GOT3 (cell line): ENCODE results near the gene UNC5B.

Experiments used
- DNase-seq: peaks from one replicate; lab custom pipeline; 2025; ENCODE audit warnings: mixed read lengths; lab: John Stamatoyannopoulos, UW

UNC5B gene

DNA sequence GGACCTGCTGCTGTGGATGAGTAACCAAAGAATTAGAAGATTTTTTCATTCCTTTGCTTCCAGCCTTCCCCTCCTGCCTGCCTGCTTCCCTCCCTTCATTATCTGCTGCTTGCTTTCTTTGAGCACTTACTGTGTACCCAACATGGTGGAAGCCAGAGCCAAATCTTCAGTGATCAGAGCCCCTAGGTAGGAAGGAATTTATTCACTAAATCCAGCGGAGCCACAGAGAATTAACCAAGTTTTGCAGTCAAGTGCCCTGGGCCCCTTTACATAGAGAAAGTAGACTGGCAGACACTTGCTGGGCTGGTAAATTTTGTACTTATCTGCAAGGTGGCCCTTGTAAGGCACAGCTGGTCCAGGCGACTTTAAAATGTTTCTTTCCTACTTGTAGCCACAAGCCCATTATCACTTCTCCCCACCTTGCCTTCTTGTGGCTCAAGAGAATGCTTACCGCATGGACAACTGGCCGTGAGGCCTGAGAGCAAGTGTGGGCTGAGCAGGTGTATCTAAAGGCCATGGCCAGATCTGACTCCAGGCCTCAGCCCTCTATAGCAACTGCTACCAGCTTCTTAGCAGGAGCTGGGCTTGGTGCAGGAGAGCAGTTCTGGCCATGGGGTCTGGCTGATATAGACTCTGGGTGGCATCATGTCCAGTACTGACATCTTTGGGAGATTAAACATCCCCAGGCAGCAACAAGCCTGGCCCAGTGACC is 11.1 kb downstream of the UNC5B start:
- DNase-seq, result no peak

DNA sequence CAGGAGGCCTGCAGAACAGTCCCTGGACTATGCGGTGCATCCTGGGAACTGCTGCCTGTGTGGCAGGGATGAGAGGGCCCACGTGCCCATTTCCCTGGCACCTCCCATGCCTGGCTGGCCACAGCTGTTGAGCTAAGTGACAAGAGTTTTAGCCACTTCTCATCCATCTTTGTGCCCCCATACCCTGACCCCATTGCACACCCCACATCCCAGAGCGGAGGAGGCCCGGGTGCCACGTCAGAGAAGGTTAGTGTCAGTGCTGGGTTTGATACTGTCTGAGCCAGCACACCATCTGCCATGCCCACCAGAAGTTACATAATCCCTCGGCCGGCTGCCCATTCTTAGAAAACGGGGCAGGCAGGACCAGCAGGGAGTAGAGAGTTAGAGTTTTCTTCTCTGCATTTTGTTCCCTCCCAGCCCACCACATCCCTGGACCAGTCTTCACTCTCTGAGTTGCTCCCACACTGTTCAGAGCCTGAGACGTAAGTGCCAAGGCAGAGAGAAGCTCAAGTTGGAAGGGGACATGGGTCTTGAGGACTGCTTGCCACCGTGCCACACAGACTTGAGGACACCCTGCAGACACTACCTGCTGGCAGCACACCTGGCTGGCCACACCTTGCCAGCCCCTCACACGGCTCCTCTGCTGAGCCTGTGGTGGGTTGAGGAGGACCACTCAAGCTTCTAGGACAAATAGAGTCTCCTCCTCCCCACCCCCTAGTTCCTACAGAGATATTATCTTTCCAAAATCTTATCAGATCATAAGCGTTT is 13.1 kb downstream of the UNC5B start:
- DNase-seq, result no peak

DNA sequence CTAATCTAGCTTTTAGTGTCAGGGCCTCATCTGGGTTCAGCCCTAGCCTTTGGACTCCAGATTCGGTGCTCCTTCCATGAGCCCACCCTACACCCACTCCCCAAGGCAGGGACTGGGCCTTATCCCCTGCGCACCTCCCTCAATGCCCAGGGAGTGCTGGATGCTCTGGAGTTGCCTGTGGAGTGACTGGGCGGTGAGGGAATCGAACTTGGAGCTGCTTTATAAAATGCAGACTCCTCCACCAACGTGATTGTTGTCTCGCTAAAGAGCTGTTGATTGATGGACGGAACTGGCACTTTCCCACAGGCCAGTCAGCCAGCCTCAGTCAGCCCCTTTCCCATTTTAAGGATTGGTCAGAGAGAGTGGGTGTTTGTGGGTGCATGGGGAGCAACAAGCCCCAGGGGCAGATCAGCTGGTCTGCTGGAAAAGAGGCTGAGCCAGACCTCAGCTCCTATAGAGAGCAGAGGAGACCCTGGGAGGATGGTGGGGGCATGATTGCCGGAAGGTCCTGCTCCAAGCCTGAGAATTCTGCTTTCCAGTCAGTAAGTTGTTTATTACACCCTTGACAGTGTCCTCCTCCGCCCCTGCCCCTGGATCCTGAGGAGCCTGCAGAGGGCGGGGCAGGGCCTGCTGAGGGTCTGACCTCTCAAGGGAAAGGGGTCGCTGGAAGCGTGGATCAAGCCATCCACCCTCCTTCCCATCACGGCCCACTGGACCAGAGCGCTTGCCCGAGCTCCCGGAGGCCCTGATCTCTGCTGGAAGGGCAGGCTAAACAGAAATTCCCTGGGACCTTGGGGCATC is 16.7 kb downstream of the UNC5B start:
- no peak for DNase-seq

DNA sequence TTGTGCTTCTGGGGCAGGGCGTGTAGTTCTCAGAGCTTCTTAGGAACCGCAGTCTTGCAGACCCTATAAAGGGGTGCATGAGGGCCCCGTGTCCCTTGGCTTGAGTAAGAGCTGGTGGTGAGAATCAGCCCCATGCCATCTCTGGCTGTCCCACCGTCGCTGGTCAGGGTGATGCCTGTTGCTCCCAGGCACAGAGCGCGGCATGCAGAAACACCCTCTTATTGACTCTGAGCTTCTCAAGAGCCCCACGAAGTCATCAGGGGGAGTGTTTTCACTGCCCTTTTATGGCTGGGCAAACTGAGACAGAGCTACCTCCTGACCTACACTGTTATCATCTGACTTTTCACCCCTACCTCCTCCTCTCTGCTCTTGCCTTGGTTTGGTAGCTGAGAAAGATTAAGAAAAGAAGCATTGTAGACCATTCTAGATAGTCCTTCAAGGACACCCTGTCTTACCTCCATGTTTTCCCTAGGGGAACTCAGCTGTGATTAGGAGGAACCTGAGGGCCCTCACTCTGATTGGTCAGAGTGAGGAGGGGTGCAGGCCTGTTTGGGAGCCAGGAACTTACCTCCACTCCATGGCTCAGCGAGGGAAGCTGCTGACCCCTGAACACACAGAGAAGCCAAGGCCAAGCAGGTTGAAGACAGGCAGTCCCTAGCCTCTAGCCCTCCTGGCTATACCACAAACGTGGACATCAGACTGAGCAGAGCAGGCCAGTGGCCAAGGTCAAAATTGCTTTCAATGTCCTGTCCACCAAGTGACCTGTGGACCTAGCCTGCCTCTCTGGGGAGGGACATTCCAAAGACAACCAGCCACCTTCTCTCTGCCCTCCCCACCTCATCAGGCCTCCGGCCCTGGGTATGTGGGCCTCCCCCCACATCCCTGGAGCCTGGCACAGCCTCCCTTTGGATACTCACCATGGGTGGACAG is 17.6 kb downstream of the UNC5B start:
- no peak for DNase-seq

DNA sequence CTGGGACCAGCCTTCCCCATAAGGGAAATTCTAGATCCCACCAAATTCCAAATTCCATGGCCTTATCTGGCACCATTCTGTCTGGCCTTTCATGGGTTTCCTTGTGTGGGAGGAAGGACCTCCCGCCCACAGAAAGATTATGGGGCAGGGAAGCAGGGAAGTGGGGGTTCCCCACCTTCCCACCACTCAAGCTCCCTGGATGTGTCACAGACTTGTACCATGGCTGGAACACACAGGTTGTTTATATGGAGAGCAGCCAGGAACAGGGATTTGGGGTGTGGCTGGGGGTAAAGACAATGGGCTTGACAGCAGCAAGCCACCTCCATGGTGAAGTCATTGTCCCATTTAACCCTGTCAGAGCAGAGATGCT is 18.3 kb downstream of the UNC5B start:
- DNase-seq, result no peak

DNA sequence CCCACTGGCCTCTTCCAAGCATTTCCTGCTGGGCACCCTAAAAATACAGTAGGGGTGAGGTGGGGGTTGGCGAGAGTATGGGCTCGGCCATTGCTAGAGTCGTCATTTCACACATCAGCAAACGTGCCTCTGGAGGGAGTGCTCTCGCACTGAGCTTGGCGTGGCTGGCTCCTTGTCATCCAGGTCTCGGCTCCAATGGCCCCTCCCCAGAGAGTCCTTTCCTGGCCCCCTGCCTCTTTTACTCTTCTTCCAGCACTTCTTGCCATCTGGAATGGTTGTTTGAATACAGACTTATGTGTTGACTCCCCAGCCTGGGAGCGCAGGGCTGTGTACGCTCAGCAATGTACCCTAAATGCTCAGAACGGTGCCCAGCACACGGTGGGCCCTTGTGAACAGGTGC is 18.8 kb downstream of the UNC5B start:
- no peak for DNase-seq

DNA sequence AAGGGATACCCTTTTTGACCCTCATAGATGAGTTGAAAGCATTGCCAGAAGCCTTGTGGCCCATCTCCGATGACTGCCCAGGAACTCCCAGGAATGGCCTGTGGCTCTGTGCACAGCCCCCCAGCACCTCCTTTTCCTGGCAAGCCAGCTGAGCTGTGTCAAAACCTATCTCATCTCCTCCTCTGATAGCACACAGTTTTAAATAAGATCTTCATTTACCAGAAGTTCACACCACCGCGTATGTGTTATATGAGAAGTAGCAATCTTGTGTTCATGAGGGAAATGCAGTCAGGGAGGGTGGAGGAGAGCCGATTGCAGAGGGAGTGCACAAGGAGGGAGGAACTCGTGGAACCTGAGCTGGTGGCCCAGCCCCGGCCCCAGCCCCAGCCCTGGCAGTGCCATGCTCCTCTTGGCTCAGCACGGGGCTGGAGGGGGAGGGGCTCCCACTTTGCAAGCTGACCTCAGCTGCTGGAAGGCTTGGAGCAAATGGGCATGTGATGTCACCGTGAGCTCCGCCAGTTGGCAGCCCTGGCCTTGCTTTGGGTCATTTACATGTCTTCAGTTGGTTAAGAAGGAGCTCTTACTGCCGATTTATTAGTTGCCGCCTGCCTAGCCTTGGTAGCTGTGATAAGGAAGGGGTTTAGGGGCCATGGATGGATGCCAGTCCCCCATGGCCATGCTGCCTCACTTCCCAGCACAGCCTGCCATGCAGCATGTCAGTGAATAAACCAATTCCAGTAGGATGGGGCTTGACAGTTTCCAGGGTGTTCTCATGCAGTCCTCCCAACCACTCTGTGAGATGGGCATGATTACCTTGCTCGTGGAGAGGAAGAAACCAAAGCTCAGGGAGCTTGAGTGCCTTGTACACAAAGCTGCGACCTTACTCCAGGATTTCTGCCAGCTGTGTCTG is 20.0 kb downstream of the UNC5B start:
- no peak for DNase-seq

DNA sequence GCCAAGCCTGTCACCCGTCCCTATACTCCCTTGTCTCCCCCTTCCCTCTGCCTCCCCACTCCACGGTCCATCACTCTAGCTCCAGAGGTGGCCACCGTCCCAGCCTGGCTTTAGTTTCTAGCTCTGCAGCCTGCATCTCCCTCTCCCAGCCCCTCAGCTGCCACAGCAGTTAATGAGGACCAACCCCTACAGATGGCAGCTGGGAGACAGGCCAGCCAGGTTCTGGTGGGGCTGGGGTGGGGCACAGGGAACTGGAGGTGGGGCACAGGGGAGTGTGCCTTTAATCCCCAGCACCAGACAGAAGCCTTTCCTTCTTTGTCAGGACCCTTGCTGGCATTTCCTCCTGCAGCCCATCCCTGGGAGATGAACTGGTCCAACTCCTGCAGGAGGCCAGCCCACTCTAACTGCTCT is 21.1 kb downstream of the UNC5B start:
- no peak for DNase-seq

DNA sequence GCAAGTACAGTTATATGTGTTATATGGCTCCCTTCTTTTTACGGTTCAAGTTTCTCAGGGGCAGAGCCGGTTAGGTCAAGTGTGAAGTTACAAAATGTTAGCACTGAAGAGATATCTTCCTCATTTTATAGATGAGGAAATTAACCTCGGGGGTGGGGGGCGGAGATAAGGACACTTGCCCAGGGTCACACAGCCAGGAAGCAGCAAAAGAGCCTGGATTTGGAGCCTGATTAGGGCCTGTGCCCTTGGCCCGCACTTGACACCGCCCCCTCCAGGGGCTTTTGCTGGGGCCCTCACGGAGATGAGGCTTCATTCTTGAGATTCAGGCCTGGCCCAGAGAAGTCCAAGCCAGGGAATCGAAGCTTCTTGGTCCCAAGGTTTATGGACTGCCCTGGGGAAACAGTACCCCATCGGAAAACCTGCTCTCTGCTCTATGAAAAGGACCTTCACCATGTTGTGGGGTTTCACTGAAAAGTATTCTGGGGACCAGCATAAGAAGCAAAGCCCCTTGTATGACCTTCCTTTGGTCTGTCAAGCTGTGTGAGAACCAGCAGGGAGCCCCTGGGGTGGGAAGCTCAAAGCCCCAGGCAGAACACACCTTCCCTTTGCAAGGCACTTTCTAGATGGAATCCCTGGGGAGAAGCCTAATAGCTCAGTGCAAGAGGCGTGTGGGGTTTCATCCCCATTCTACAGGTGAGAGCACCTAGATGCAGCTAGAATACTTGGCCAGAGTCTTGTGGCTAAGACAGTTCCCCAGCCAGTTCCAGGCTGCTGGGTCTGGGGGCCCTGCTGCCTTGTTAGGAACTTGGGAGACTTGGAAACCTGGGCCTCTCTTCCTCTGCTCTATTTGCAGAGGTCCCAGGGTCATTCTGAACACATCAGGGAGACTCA is 21.9 kb downstream of the UNC5B start:
- DNase-seq, result no peak

DNA sequence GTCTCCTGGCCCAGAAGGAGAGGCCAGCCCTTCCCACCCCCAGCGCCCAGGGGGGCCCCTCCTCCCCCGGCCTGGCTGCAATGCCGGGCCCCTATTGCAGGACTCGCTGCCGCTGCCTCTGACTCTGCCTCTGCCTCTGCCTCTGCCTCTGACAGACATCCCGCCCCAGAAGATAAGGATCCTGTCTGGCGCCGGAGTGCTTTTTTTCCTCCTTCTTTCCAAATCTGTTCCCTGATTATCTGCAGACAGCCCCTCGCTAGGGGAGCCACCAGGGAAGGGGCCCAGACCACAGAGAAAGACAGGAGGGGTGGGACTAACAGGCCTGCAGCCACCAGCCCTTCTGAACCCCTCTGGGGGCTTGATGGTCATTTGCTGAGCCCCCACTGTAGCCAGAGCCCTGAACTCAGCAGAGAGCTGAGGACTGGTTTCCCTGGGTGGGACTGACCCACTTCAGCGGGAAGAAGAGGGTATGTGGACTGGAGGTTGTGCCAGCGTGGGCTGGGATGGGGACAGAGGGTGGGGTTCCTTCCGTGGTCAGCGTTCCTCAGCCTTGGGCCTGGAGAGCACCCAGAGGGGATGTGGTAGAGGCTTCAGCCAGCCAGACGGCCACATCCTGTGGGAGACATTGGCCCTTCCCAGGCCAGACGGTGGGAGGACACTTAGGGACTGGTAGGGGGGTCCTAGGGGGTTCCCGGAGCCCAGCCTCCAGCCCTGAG is 22.8 kb downstream of the UNC5B start:
- DNase-seq, result no peak

DNA sequence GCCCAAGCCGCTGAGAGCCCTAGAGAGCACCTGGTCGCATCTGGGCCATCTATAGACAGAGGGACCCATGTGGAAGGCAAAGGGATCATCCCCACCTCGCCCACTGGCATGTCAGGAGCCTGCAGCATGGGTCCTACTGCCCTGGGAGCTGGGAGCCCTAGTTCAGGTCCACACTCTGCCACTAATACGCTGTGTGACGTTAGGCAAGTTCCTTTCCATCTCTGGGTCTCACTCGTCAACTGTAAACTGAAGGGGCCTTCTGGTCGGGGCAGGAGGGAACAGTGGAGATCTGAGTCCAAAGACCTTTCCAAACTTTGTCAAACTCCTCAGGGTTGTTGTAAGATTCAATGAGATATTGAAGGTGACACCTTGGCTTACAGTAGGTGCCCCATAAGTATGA is 23.4 kb downstream of the UNC5B start:
- no peak for DNase-seq

DNA sequence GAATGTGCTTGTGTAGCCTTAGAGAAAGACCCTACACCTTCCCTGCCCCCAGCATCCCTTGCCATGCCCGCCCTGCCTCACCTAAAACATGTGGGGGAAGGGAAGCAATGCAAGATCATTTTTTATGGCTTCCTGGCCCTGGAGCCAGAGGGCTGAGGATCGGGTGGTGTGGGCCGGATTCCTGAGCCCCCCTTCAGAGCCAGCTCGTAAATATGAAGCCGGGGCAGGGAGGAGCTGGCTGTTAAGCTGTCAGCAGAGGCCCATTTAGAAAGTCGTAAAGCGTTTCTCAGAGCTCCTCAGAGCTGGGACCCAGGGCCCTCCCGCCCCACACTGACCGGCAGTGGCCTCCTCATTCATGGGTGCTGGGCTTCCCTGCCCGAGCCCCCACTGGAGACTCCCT is 23.9 kb downstream of the UNC5B start:
- DNase-seq, result no peak

DNA sequence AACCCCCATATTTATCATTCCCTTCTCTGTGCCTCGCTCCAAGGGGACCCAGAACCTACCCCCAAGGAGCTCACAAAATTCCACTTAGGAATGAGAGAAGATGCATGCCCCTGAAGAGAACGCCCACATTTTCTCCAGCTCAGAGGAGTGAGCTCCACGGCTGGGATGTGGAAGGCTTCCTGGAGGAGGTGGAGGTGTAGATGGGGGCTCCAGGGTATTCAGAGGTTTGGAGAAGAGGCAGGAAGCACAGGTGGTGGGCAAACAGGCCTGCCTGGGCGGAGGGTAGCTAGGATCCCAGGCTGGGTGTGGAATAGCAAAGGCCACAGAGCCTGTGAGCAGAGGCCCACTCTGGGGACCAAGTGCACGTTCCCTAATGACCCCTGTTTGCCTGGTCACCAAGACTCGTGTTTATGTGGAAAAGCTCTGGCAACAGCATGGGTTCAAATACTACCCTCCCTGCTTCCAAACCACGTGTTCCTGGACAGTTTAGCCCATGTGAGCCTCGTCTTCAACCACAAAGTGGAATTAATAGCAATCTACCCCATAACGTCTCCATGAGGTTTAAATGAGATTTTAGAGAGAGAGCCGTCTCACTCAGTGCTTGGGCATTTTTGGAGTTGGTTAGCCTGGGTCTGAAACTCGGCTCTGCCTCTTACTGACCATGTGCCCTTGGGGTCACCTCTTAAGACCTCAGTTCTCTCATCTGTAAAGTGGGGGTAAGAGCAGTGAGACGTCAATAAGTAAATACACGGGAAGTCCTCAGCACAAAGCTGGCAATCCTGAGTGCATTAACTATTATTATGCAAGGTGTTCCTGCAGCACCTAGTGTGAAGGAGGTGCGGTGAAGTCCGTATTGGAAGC is 24.7 kb downstream of the UNC5B start:
- DNase-seq, result no peak

DNA sequence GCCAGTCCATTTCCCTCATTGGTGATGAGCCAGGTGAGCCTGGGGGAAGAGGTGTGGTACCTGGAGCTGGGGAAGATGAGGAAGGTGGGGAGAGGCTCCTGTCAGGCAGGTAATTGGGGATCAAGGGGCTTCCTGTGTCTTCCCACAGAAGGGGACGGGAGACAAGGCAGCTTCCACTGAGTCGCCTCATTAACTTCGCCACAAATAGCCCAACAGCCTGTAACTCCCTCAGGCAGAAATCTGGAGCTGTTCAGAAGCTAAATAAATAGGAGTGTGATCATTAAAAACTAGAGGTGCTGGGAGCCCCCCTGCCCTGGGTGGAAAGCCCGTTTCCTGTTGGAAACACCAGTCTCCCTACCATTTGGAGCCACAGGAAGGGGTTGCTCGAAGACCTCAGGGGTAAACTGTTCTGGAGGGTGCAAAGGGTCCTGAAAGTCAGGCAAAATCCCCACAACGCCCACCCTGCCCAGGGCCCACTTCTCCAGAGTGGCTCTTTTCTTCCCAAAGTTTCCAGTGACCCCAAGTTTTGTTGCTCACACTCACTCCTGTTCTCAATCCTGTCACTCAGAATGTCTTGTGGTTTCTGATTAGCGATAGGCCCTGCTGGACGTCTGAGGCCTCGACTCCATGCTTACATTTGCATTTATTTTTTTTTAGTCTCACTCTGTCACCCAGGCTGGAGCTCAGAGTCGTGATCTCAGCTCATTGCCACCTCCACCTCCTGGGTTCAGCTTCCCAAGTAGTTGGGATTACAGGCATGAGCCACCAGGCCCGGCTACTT is 25.7 kb downstream of the UNC5B start:
- no peak for DNase-seq

DNA sequence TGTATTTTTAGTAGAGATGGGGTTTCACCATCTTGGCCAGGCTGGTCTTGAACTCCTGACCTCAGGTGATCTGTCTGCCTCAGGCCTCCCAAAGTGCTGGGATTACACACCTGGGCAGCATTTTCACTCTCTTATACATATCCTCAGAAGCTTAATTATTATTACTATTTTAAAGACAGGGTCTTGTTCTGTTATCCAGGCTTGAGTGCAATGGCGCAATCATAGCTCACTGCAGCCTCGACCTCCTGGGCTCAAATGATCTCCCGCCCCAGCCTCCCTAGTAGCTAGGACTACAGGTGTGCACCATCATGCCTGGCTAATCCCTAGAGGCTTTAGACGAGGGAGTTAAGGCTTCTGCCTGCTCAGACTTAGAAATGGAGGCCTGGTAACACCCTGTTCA is 26.3 kb downstream of the UNC5B start:
- DNase-seq, result no peak

DNA sequence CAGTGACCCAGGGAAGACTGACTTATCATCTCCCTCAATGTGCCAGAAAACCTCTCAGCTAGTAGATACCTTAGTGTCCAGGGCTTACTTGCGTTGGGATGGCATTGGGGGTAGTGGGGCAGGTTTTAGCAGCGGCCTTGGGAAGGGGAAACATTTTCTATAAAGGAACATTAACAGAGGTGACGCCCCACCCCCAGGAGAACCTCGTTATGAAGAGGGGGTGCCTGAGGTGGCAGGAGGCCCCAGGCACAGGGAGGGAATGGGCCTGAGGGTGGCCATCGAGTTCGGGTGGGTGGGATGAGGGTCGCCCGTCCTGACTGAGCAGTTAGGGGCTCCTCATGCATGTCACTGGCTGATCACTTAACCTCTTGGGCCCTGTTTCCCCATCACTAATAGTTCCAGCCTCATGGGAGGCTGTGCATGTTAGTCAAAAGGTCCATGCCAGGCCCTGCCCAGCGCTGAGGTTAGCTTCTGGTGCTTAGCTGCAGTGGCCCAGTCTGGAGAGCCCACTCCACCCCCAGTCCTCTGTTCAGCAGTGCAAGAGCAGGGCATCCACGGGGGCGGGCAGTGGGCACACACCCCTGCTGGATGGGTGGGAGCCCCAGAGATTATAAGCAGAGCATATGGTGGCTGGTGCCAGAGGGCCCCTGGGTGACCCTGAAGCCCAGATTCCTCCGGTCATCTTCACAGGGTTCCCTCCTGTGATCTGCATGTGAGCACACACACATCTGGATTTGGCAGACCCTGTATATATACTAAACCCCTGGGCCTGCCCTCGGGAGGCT is 27.0 kb downstream of the UNC5B start:
- no peak for DNase-seq
